Measurements from ENCODE around the gene PLA2G6.

GRCh38 chr22:38127869-38128268 lies 53.8 kb downstream of the PLA2G6 start:
- no peak for TF ChIP-seq POLR2A (IDR thresholded peaks at IDR 0.05; ENCODE audit: low read depth, low read length)
- TF ChIP-seq POLR2AphosphoS5 (IDR thresholded peaks at IDR 0.05; ENCODE audit: low read depth, low read length) = no peak
- no peak for TF ChIP-seq TAF1 (IDR thresholded peaks at IDR 0.05; ENCODE audit: low read depth, low read length)
- no peak for TF ChIP-seq POU2F2 (IDR thresholded peaks at IDR 0.05; ENCODE audit: low read depth, low read length)
- no peak for TF ChIP-seq SPI1 (IDR thresholded peaks at IDR 0.05; ENCODE audit: low read depth, low read length)
- TF ChIP-seq PAX5 (IDR thresholded peaks at IDR 0.05; ENCODE audit: insufficient read depth, low read length, severe bottlenecking) = no peak
